Cardiac muscle cell (in vitro differentiated cells and primary cell): Measurements from ENCODE around the gene ZFYVE1. TPM values are rescaled to one million over a fixed set of nuclear protein-coding genes. Genes with fewer than 3 reads are reported as not detected.

Source experiments
- DNase-seq, 2 donors: peaks; one replicate each; pipeline versions ENCODE4 v3.0.0 to v3.0.0-alpha.2; 2010 to 2017; ENCODE audit warnings: low read depth in 1 of 2, low spot score in 1 of 2
- H3K27ac ChIP-seq: fragments of 200-600 bp; sonication (generic); 2 replicates; pipeline ENCODE4 v1.5.1; 2016
- H3K27me3 ChIP-seq: fragments of 200-600 bp; sonication (generic); 2 replicates; pipeline ENCODE4 v1.6.0; 2016; ENCODE audit warnings: control low read depth
- H3K36me3 ChIP-seq: fragments of 200-600 bp; sonication (generic); 2 replicates; pipeline ENCODE4 v1.5.1; 2016; ENCODE audit warnings: control low read depth
- H3K4me1 ChIP-seq: fragments of 200-600 bp; sonication (generic); 2 replicates; pipeline ENCODE4 v1.8.1; 2017; ENCODE audit warnings: low read depth, mild to moderate bottlenecking, mixed run types
- H3K4me3 ChIP-seq: fragments of 200-600 bp; sonication (generic); 2 replicates; pipeline ENCODE4 v1.5.1; 2016; ENCODE audit warnings: mild to moderate bottlenecking
- H3K9me3 ChIP-seq: fragments of 200-600 bp; sonication (generic); 2 replicates; pipeline ENCODE4 v1.5.1; 2017; ENCODE audit warnings: low read depth, mild to moderate bottlenecking, control low read depth
- CTCF ChIP-seq: IDR thresholded peaks from 2 replicates; pipeline ENCODE4 v1.5.1; 2012; ENCODE audit warnings: low read depth, mild to moderate bottlenecking, low read length
- polyA plus RNA-seq: library from polyadenylated mRNA; unstranded; fragments of >200 nt; fragmentation: Nextera tagmentation; extraction: Ambion mirVana; gene quantifications from 2 replicates; pipeline ENCODE4 v1.2.1, GENCODE V29; 2016
- total RNA-seq: library from RNA; depleted of rRNA; stranded (reverse); fragments of >200 nt; gene quantifications from 2 replicates; pipeline ENCODE4 v1.2.3, GENCODE V29; 2016

Gene ZFYVE1, protein sequence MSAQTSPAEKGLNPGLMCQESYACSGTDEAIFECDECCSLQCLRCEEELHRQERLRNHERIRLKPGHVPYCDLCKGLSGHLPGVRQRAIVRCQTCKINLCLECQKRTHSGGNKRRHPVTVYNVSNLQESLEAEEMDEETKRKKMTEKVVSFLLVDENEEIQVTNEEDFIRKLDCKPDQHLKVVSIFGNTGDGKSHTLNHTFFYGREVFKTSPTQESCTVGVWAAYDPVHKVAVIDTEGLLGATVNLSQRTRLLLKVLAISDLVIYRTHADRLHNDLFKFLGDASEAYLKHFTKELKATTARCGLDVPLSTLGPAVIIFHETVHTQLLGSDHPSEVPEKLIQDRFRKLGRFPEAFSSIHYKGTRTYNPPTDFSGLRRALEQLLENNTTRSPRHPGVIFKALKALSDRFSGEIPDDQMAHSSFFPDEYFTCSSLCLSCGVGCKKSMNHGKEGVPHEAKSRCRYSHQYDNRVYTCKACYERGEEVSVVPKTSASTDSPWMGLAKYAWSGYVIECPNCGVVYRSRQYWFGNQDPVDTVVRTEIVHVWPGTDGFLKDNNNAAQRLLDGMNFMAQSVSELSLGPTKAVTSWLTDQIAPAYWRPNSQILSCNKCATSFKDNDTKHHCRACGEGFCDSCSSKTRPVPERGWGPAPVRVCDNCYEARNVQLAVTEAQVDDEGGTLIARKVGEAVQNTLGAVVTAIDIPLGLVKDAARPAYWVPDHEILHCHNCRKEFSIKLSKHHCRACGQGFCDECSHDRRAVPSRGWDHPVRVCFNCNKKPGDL
- total RNA-seq, result 16.6 and 18.2 TPM in 2 replicates
- 18.5 and 18.8 TPM in 2 replicates for polyA plus RNA-seq

DNA sequence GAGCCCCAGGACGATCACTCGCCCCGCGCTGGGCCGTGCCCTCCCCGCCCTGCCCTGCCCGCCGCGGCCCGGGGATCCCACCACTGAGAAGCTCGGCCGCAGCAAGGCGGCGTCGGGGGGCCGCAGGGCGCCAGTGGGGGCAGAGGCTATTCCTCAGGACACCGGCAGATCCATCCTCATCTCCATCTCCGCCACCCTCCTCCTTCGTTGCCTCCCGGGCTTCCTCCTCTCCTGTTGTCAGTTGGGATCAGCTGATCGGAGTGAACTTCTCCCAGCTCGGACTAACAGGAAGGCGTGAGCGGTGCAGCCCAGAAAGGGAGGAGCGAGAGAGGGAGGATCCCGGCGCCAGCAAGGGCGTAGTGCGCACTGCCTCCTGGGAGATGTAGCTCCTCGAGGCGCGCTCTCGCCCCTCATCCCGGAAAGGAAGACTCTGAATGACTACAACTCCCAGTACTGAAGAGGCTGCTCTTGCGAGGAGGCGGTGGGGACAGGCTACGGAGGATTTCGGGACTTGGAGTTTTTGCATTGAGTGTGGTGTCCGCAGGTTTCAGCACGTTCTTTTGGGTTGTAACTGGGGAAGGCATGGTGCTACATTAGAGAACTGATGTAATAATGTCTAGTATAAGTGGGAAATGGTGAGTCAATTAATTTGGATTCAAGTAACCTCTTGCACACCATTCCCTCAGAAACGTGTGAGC, at the start of gene ZFYVE1:
Gene ZFYVE1, minus strand, starts transcription at position 262 of the 698 bp plus-strand sequence. CDS start 2,598 bp downstream, outside the sequence.
- H3K27me3 ChIP-seq, result no peaks in the 10 kb centered on the region
- peak; percentile 98 to 99 for DNase-seq
- peak within 1 kb of the TSS; percentile 61 for H3K27ac ChIP-seq
- peak within 1 kb of the TSS; percentile 59 for H3K4me3 ChIP-seq
- no peak for TF ChIP-seq CTCF
- H3K36me3 ChIP-seq, result peaks cover 15% of the 10 kb centered on the region
- H3K9me3 ChIP-seq, result no peaks in the 10 kb centered on the region
- peaks cover 8% of the 10 kb centered on the region for H3K4me1 ChIP-seq

- Histone ChIP-seq H3K27me3 (no peaks in the 10 kb centered on the region), H3K9me3 (no peaks in the 10 kb centered on the region), H3K4me3 (no peak overlapping the region), H3K4me1 (no peaks in the 10 kb centered on the region), H3K36me3 (peaks cover 27% of the 10 kb centered on the region), H3K27ac (no peak overlapping the region)
- TF ChIP-seq CTCF, result no peak
- no peak for DNase-seq
Measured at GRCh38 chr14:73069585-73069984, 42.7 kb upstream of the ZFYVE1 start.

DNA sequence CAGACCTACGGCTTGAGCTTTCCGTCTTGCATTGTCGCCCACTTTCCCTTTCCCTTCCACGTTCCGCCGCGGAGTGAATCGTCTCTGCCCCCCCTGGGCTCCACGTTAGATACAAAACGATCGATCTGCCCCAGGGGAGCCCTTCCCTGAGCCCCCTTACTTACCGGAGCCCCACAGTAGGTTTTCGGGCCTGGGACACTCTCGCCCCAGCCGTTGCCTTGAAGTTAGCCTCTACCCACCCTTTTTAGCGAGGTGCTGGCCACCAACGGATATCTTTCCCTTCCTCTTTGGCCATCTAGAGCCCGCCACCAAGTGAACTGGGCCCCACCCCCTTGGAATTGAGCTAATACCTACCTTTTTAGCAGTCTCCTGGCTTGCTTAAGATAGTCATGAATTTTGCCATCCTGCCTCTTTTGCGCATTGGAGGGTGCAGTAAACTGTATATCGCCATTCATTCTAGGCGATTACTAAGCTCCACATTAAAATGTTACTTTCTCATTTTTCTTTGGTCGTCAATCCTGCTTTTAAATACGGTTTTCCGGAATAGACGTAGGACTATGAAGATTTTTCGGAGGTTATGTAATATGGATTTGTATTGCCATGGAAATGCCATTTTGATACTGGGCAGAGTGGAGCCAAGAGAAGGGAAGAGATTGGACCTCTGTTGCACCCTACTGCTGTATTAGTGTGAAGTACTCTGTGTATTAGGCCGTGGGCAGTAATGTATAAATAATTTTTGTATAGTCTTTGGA, 32.2 kb upstream of the ZFYVE1 start:
- peak overlapping the region; percentile 81 for H3K4me3 ChIP-seq
- peak overlapping the region; percentile 98 for H3K27ac ChIP-seq
- peaks cover 5% of the 10 kb centered on the region for H3K4me1 ChIP-seq
- H3K27me3 ChIP-seq, result no peaks in the 10 kb centered on the region
- no peaks in the 10 kb centered on the region for H3K36me3 ChIP-seq
- peak; percentile 44 to 53 for DNase-seq
- H3K9me3 ChIP-seq, result no peaks in the 10 kb centered on the region
- no peak for TF ChIP-seq CTCF

DNA sequence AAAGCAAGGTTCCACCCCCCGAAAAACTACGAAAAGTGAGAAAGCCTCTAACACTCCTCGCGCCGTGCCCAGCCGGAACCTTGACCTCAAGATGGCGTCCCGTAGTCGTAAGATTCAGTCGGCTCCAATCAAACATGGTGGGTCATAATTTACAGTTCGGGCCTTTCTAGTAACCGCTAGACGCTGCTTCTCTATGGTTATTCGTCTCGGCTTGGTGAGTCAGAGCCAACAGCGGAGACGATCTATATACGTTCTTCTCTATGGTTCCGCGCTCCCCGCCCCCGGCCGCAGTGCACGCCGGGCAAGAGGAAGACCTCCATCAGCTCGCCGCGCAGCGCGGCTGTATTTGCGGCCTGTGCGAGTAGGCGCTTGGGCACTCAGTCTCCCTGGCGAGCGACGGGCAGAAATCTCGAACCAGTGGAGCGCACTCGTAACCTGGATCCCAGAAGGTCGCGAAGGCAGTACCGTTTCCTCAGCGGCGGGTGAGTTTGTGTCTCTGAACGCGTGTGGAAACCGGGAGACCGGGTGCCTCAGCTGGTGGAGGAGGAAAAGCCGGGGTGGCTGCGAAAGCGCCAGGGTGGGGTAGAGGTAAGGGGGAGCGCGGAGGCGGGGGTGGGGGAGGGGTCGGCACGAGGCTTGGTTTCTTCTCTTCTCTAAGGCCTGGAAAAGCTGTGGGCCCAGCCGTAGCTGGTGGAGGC, 31.5 kb upstream of the ZFYVE1 start, which contains the start of gene RBM25:
Gene RBM25, plus strand, starts transcription at position 311 of the 698 bp plus-strand sequence. CDS start 13,108 bp downstream, outside the sequence.
- Histone ChIP-seq H3K9me3 (no peaks in the 10 kb centered on the region), H3K36me3 (no peaks in the 10 kb centered on the region), H3K27ac (peak within 1 kb of the TSS; percentile 98), H3K4me3 (peak within 1 kb of the TSS; percentile 81), H3K4me1 (peaks cover 5% of the 10 kb centered on the region), H3K27me3 (no peaks in the 10 kb centered on the region)
- TF ChIP-seq CTCF, result no peak
- DNase-seq, result peak; percentile 98 to 99
